Glutamatergic neuron (in vitro differentiated cells): Measurements from ENCODE around the gene ATP6V1G1. TPM values are rescaled to one million over a fixed set of nuclear protein-coding genes. Genes with fewer than 3 reads are reported as not detected.
A peak's percentile ranks its signal among the peaks of the same experiment; 100 is the strongest.

Experiments used
- DNase-seq: peaks from one replicate; pipeline ENCODE4 v3.0.0; 2022
- H3K27ac Mint-ChIP-seq: one replicate; pipeline ENCODE4 v1.8.0; 2020; ENCODE audit warnings: mild to moderate bottlenecking, mixed read lengths, inconsistent platforms; ENCODE audit not compliant: unreplicated experiment
- H3K27me3 Mint-ChIP-seq: one replicate; pipeline ENCODE4 v1.8.0; 2020; ENCODE audit warnings: mild to moderate bottlenecking, moderate library complexity, mixed read lengths, inconsistent platforms; ENCODE audit not compliant: unreplicated experiment
- H3K36me3 Mint-ChIP-seq: one replicate; pipeline ENCODE4 v1.8.0; 2020; ENCODE audit warnings: mild to moderate bottlenecking, mixed read lengths, inconsistent platforms; ENCODE audit not compliant: unreplicated experiment
- H3K4me1 Mint-ChIP-seq: one replicate; pipeline ENCODE4 v1.8.0; 2020; ENCODE audit warnings: mild to moderate bottlenecking, low read depth, mixed read lengths, inconsistent platforms; ENCODE audit not compliant: unreplicated experiment
- H3K4me3 Mint-ChIP-seq: one replicate; pipeline ENCODE4 v1.8.0; 2020; ENCODE audit warnings: mild to moderate bottlenecking, mixed read lengths, inconsistent platforms; ENCODE audit not compliant: unreplicated experiment
- H3K9me3 Mint-ChIP-seq: one replicate; pipeline ENCODE4 v1.8.0; 2020; ENCODE audit warnings: mild to moderate bottlenecking, moderate library complexity, mixed read lengths, inconsistent platforms; ENCODE audit not compliant: unreplicated experiment
- CTCF ChIP-seq: fragments of 200-600 bp; sonication (generic); IDR thresholded peaks from one replicate; pipeline ENCODE4 v1.5.0; 2021; ENCODE audit not compliant: partially characterized antibody, unreplicated experiment
- long read RNA-seq: library from polyadenylated mRNA; unstranded; transcript quantifications from one replicate; pipeline ENCODE4 v2.0.0, GENCODE V29; 2020; ENCODE audit not compliant: unreplicated experiment
- total RNA-seq: library from RNA; stranded (reverse); fragmentation: NEBNext Ultra II Directional; extraction: Animal tissue kit (Norgen Biotek cat#: 25700); gene quantifications from one replicate; pipeline ENCODE4 v1.2.1, GENCODE V29; 2021; ENCODE audit not compliant: unreplicated experiment

Gene ATP6V1G1
- total RNA-seq = 156 TPM
- long read RNA-seq, transcript ATP6V1G1-201 (3 exons, 1,080 nt) = major isoform, 220 of 230 reads
- long read RNA-seq, partial matches to known transcripts = 0 of 230 reads
- long read RNA-seq, other reads (novel, unspliced or antisense) = 10 of 230 reads

GRCh38 chr9:114587345-114588202, at the start of gene ATP6V1G1:
Gene ATP6V1G1, plus strand, starts transcription at chr9:114587769. Its CDS starts 70 bp downstream, at chr9:114587839.
- peaks cover 21% of the 10 kb centered on the region for H3K9me3 Mint-ChIP-seq
- H3K36me3 Mint-ChIP-seq = no peaks in the 10 kb centered on the region
- H3K27ac Mint-ChIP-seq = peak within 1 kb of the TSS; percentile 99
- H3K27me3 Mint-ChIP-seq = peaks cover 13% of the 10 kb centered on the region
- no peak for TF ChIP-seq CTCF
- H3K4me3 Mint-ChIP-seq = peak within 1 kb of the TSS; percentile 98
- peak; percentile 100 for DNase-seq
- H3K4me1 Mint-ChIP-seq = peaks cover 27% of the 10 kb centered on the region

GRCh38 chr9:114538241-114538640, 49.3 kb upstream of the ATP6V1G1 start:
- no peak for TF ChIP-seq CTCF
- Mint-ChIP-seq H3K4me3 (no peak overlapping the region), H3K9me3 (no peaks in the 10 kb centered on the region), H3K27ac (no peak overlapping the region), H3K36me3 (no peaks in the 10 kb centered on the region), H3K27me3 (no peaks in the 10 kb centered on the region), H3K4me1 (no peaks in the 10 kb centered on the region)
- DNase-seq = no peak

DNA sequence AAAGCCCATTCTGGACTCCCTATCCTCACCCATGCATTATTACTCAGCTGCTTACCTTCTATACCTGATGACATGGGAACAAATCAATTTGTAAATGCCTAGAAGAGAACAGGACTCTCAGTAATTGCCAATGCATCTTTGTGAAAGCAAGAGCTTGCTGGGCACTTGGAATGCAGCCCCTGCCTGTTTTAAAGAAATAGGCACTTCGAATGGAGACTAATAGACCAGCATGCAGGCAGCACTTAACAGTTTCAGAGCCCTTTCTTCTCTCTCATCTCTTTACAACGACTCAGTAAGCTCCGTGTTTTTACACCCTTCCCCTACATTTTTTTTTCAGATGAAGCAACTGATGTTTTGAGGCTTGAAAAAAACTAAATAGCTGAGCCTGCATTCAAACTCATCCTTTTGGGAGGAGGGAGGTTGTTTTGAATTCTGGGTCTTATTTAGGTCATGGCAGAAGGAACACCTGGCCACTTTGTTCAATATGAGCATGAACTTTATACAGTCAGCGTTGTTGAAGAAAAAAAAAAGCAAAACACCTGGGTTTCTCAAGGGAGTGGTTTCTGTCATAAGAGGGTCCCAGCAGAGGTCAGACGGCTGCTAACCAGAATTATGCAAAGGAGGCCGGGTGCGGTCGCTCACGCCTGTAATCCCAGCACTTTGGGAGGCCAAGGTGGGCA, 47.7 kb upstream of the ATP6V1G1 start:
- no peak for DNase-seq
- H3K27ac Mint-ChIP-seq = no peak overlapping the region
- no peaks in the 10 kb centered on the region for H3K36me3 Mint-ChIP-seq
- no peak overlapping the region for H3K4me3 Mint-ChIP-seq
- TF ChIP-seq CTCF = no peak
- no peaks in the 10 kb centered on the region for H3K27me3 Mint-ChIP-seq
- H3K4me1 Mint-ChIP-seq = no peaks in the 10 kb centered on the region
- no peaks in the 10 kb centered on the region for H3K9me3 Mint-ChIP-seq

DNA sequence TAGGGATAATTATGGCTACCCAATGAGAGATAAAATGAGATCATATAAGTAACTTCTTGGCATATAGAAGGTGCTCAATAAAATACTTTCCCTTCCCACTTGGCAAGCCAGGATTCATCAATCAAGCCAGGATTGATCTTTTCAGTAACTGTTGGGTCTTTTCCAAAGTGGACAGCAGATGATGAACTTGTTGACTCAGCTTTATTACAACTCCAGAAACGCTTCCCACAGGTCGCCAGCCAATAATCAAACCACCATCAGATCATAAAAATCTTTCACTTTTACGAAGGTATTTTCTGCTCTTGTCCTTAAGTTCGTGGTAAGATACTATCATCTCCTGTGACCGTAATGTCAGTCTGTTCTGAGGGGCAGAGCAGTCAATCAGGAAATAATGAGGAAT, 42.5 kb upstream of the ATP6V1G1 start:
- Mint-ChIP-seq H3K27me3 (no peaks in the 10 kb centered on the region), H3K27ac (no peak overlapping the region), H3K4me1 (peaks cover 4% of the 10 kb centered on the region), H3K9me3 (no peaks in the 10 kb centered on the region), H3K4me3 (no peak overlapping the region), H3K36me3 (no peaks in the 10 kb centered on the region)
- DNase-seq = no peak
- no peak for TF ChIP-seq CTCF
